K562 (cell line): Measurements from ENCODE around the gene BDKRB2. TPM values are rescaled to one million over a fixed set of nuclear protein-coding genes. Genes with fewer than 3 reads are reported as not detected.

Experiments used
- ATAC-seq: fragments of 200-7000 bp; cut with Tn5 transposase; 3 replicates; pipeline ENCODE4 v1.9.1; 2020; ENCODE audit warnings: moderate library complexity
- BruUV-seq: library from RNA; stranded (reverse); fragments of 400-500 nt; replicated peaks from 2 replicates; lab custom pipeline; 2021; lab: Mats Ljungman, UMichigan
- CTCF ChIA-PET: fragments of 300-600 bp; formaldehyde crosslinking; extraction: SDS; loops from one replicate; lab custom pipeline; 2021; ENCODE audit warnings: low intra/inter-chr PET ratio; lab: Yijun Ruan, JAX
- POLR2A ChIA-PET: fragments of 300-600, 350-650 bp; sonication (Branson Sonifier 250); formaldehyde crosslinking; extraction: SDS; loops from one replicate; lab custom pipeline; 2021; ENCODE audit warnings: antibody characterized with exemption, inconsistent platforms; lab: Yijun Ruan, JAX
- DNase-seq, 4 experiments: peaks; one replicate each; pipeline versions ENCODE4 v3.0.0 to v3.0.0-alpha.2; 2011 to 2018; ENCODE audit warnings: low spot score in 3 of 4, mixed read lengths in 3 of 4; ENCODE audit errors: extremely low read depth in 1 of 4
- FAIRE-seq: peaks from 2 replicates; lab custom pipeline; 2011; peaks lifted over from hg19 to GRCh38; lab: Jason Lieb, UNC
- H2AFZ ChIP-seq: 2 replicates; pipeline ENCODE4 v1.6.0; 2011; ENCODE audit warnings: low read depth, low read length, control low read depth, inconsistent platforms
- H3K27ac ChIP-seq: fragments of 200-600 bp; 3 replicates; pipeline ENCODE4 v1.8.0; 2011; ENCODE audit warnings: low read depth, mild to moderate bottlenecking, control low read depth, inconsistent platforms, low read length, moderate library complexity, mixed read lengths; ENCODE audit errors: extremely low read depth
- H3K27me3 ChIP-seq, 2 experiments: fragments of 300-600 bp in 1 of 2; 2 replicates in 1 of 2; 3 replicates in 1 of 2; pipeline versions ENCODE4 v1.6.0 to v1.8.0; 2011; ENCODE audit warnings: inconsistent platforms in 2 of 2, low read length in 2 of 2, mild to moderate bottlenecking in 1 of 2, mixed read lengths in 1 of 2, moderate library complexity in 1 of 2; ENCODE audit not compliant: control insufficient read depth in 2 of 2, insufficient read depth in 2 of 2
- H3K36me3 ChIP-seq: fragments of 300-600 bp; 3 replicates; pipeline ENCODE4 v1.8.0; 2011; ENCODE audit warnings: mild to moderate bottlenecking, low read length, inconsistent platforms; ENCODE audit not compliant: control insufficient read depth, insufficient read depth
- H3K4me1 ChIP-seq, 2 experiments: fragments of 200-600 bp in 1 of 2; replicated peaks in 1 of 2; 2 replicates in 1 of 2; 3 replicates in 1 of 2; pipeline versions ENCODE4 v1.5.1 to v1.8.0; 2011; ENCODE audit warnings: inconsistent platforms in 2 of 2, low read length in 2 of 2, mild to moderate bottlenecking in 1 of 2, mixed read lengths in 1 of 2, moderate library complexity in 1 of 2; ENCODE audit not compliant: control insufficient read depth in 2 of 2, insufficient read depth in 2 of 2
- H3K4me2 ChIP-seq: 2 replicates; pipeline ENCODE4 v1.6.1; 2011; ENCODE audit warnings: low read length, control low read depth, inconsistent platforms, mixed read lengths; ENCODE audit not compliant: insufficient read depth
- H3K4me3 ChIP-seq: fragments of 200-600 bp; sonication (generic), shearing (Covaris generic); 2 replicates; pipeline ENCODE4 v1.5.1; 2016; ENCODE audit warnings: control low read depth, inconsistent platforms
- H3K79me2 ChIP-seq: fragments of 200-600 bp; 3 replicates; pipeline ENCODE4 v1.8.0; 2011; ENCODE audit warnings: low read length, inconsistent platforms; ENCODE audit not compliant: control insufficient read depth, insufficient read depth
- H3K9ac ChIP-seq, 2 experiments: 2 replicates each; pipeline versions ENCODE4 v1.6.0 to v1.6.1; 2011; ENCODE audit warnings: low read depth in 2 of 2, low read length in 2 of 2, control low read depth in 1 of 2, inconsistent platforms in 1 of 2, mild to moderate bottlenecking in 1 of 2, mixed read lengths in 1 of 2; ENCODE audit not compliant: insufficient read depth in 1 of 2
- H3K9me1 ChIP-seq: one replicate; pipeline ENCODE4 v1.6.0; 2011; ENCODE audit warnings: inconsistent platforms, mild to moderate bottlenecking, low read length, moderate library complexity; ENCODE audit not compliant: control insufficient read depth, insufficient read depth
- H3K9me3 ChIP-seq: replicated peaks from 2 replicates; pipeline ENCODE4 v1.5.1; 2011; ENCODE audit warnings: low read depth, low read length, inconsistent platforms; ENCODE audit not compliant: control insufficient read depth, insufficient read depth
- H4K20me1 ChIP-seq: replicated peaks from 2 replicates; pipeline ENCODE4 v1.6.1; 2011; ENCODE audit warnings: low read length, inconsistent platforms, mixed read lengths; ENCODE audit not compliant: control insufficient read depth, insufficient read depth
- CAMTA2 ChIP-seq: fragments of 250-450 bp; sonication (Bioruptor Pico); conservative IDR thresholded peaks from 2 replicates; pipeline ENCODE4 v1.5.1; 2022
- EGR1 ChIP-seq: fragments of 450-650 bp; conservative IDR thresholded peaks from 2 replicates; pipeline ENCODE4 v1.6.1; 2017; ENCODE audit warnings: mild to moderate bottlenecking
- EWSR1 ChIP-seq: fragments of 450-650 bp; IDR thresholded peaks from 2 replicates; pipeline ENCODE4 v1.6.1; 2018; ENCODE audit warnings: borderline replicate concordance, mild to moderate bottlenecking, low read depth, moderate library complexity; ENCODE audit not compliant: partially characterized antibody
- FIP1L1 ChIP-seq: fragments of 200-400 bp; formaldehyde crosslinking; IDR thresholded peaks from 2 replicates; pipeline ENCODE4 v1.6.1; 2018; ENCODE audit warnings: mild to moderate bottlenecking, low read depth, low read length; ENCODE audit not compliant: poor library complexity, severe bottlenecking
- LEF1 ChIP-seq: fragments of 450-650 bp; IDR thresholded peaks from 2 replicates; pipeline ENCODE4 v1.6.1; 2016; ENCODE audit warnings: mild to moderate bottlenecking
- MCM2 ChIP-seq: fragments of 450-650 bp; IDR thresholded peaks from 2 replicates; pipeline ENCODE4 v1.6.1; 2017; ENCODE audit warnings: low read depth, mild to moderate bottlenecking
- MCM3 ChIP-seq: fragments of 450-650 bp; IDR thresholded peaks from 2 replicates; pipeline ENCODE4 v1.6.1; 2016
- PTTG1 ChIP-seq: fragments of 450-650 bp; IDR thresholded peaks from 2 replicates; pipeline ENCODE4 v1.6.1; 2016; ENCODE audit warnings: low read depth, mild to moderate bottlenecking, missing genetic modification characterization, missing compliant biosample characterization
- STAG1 ChIP-seq: sonication (generic); formaldehyde crosslinking; IDR thresholded peaks from 2 replicates; pipeline ENCODE4 v1.5.0; 2020; ENCODE audit warnings: missing genetic modification reagents, borderline replicate concordance
- ZNF134 ChIP-seq: fragments of 250-450 bp; sonication (Bioruptor Pico); conservative IDR thresholded peaks from 2 replicates; pipeline ENCODE4 v1.4.0; 2020
- ZNF395 ChIP-seq: fragments of 200-800 bp; sonication (Bioruptor generic); IDR thresholded peaks from 2 replicates; pipeline ENCODE4 v1.6.1; 2017; ENCODE audit warnings: missing genetic modification characterization, missing compliant biosample characterization
- ZNF561 ChIP-seq: fragments of 450-650 bp; formaldehyde crosslinking; conservative IDR thresholded peaks from 2 replicates; pipeline ENCODE4 v1.4.0; 2020; ENCODE audit warnings: mild to moderate bottlenecking, moderate library complexity
- ZNF655 ChIP-seq: fragments of 250-450 bp; sonication (Bioruptor Pico); IDR thresholded peaks from 2 replicates; pipeline ENCODE4 v1.5.0; 2021
- ZNF695 ChIP-seq: fragments of 450-650 bp; formaldehyde crosslinking; IDR thresholded peaks from 2 replicates; pipeline ENCODE4 v1.4.0; 2020; ENCODE audit warnings: mild to moderate bottlenecking, moderate library complexity
- WGBS: fragments of 100-300 bp; shearing (Covaris generic); methylation state at CpG from one replicate; pipeline ENCODE4 v1.1.6; 2016; ENCODE audit warnings: low coverage, mixed read lengths; ENCODE audit not compliant: insufficient coverage; ENCODE audit errors: missing lambda C conversion rate; 5-methylcytosine and 5-hydroxymethylcytosine counted together
- in situ Hi-C: fragments of 300-500 bp; cut with MboI; formaldehyde crosslinking; loops from 4 replicates; pipeline ENCODE4 v1.15.0; 2018; ENCODE audit warnings: inconsistent platforms, mixed read lengths
- intact Hi-C: fragments of 100-400 bp; cut with micrococcal nuclease; formaldehyde crosslinking; loops from 2 replicates; pipeline ENCODE4 v1.14.2; 2022
- polyA plus RNA-seq, 8 experiments: library from polyadenylated mRNA; depleted of rRNA in 4 of 8; stranded (reverse) in 5 of 8; unstranded in 3 of 8; fragments of >200 nt; fragmentation: Nextera tagmentation in 2 of 8; fragmentation: Illumina TruSeq in 1 of 8; extraction: Ambion mirVana in 2 of 8; extraction: Trizol in 1 of 8; gene quantifications; 2 replicates each; pipeline versions ENCODE4 v1.2.1 to v1.2.3, GENCODE V29; 2011 to 2014; ENCODE audit warnings: inconsistent platforms in 1 of 8, missing spikeins in 1 of 8
- total RNA-seq, 7 experiments: library from RNA; depleted of rRNA in 6 of 7; stranded (reverse); fragments of >200 nt in 6 of 7; fragmentation: Illumina TruSeq in 2 of 7; extraction: Trizol in 2 of 7; gene quantifications; 2 replicates each; pipeline versions ENCODE4 v1.2.1 to v1.2.3, GENCODE V29; 2011 to 2021; ENCODE audit warnings: low replicate concordance in 1 of 7
- TF ChIP-seq, protein P1 (sequence below): fragments of 450-650 bp; IDR thresholded peaks from 2 replicates; pipeline ENCODE4 v1.6.1; 2016; ENCODE audit warnings: missing biosample characterization, missing genetic modification characterization

BDKRB2 gene
- total and polyA plus RNA-seq, 9 of the 15 experiments (the other 6 are each of a cell fraction or from before 2014, with no cell fraction given), result 0.02 TPM; not detected in 8

- Histone ChIP-seq H3K4me3 (no peak overlapping the region), H3K27me3 (no peaks in the 10 kb centered on the region), H3K9me3 (no peaks in the 10 kb centered on the region; the same call in none of the 2 replicates), H3K4me1 (no peaks in the 10 kb centered on the region), H2AFZ (no peak overlapping the region), H3K9me1 (no peaks in the 10 kb centered on the region), H3K9ac (no peak overlapping the region), H3K79me2 (no peaks in the 10 kb centered on the region), H4K20me1 (no peaks in the 10 kb centered on the region), H3K4me2 (no peak overlapping the region), H3K36me3 (no peaks in the 10 kb centered on the region), H3K27ac (no peak overlapping the region)
- FAIRE-seq (no peak), DNase-seq (no peak), ATAC-seq (no peak)
- intact Hi-C loops (loop anchor here (10.0 kb wide), 2 partner anchors 270 to 710 kb away; no protein-coding TSS in a partner anchor), in situ Hi-C loops (loop anchor here (25.0 kb wide), 1 partner anchor 712 kb away; no protein-coding TSS in a partner anchor)
- CTCF ChIA-PET, result no interaction called here
- POLR2A ChIA-PET, result no interaction called here
- TF ChIP-seq PTTG1 (tag) (no peak), LEF1 (no peak), EWSR1 (no peak), ZNF561 (CRISPR knock-in tag) (no peak), ZNF395 (no peak), CAMTA2 (no peak), EGR1 (no peak), MCM2 (no peak), STAG1 (CRISPR knock-in tag) (no peak), ZNF134 (CRISPR knock-in tag) (no peak), FIP1L1 (no peak), MCM3 (no peak), ZNF655 (CRISPR knock-in tag) (no peak), ZNF695 (CRISPR knock-in tag) (no peak)
- TF ChIP-seq, protein P1, sequence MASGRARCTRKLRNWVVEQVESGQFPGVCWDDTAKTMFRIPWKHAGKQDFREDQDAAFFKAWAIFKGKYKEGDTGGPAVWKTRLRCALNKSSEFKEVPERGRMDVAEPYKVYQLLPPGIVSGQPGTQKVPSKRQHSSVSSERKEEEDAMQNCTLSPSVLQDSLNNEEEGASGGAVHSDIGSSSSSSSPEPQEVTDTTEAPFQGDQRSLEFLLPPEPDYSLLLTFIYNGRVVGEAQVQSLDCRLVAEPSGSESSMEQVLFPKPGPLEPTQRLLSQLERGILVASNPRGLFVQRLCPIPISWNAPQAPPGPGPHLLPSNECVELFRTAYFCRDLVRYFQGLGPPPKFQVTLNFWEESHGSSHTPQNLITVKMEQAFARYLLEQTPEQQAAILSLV (tag), result no peak
- no TSS peak for BruUV-seq
- WGBS, result 1% methylated on average over 6 of the region's 6 CpGs
Observed at GRCh38 chr14:96274543-96274942, 69.9 kb downstream of the BDKRB2 start.
